ENCODE results near the gene BLTP2. TPM values are rescaled to one million over a fixed set of nuclear protein-coding genes. Genes with fewer than 3 reads are reported as not detected.

BLTP2 gene
- total RNA-seq, 4 donors from 2014 or later, result 90.0 to 127 (median 98.2) TPM

DNA sequence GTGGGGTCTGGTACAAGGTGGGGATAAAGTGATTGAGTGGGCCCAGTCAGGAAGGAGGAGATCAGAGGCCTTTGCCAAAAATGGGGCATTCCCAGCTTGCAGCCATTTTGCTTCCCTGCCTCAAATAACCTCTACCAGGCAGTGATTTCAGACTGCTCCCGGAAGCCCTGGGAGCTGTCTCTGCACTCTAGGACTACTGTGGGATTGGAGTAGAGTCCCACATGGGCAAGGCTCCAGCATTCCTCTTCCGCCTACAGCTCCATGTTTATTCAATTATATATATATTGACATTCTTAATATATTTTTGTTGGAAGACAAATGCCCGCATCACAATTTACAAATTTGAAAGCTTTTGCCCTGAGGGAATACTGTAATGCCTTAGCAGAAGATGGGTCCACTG is 30.5 kb upstream of the BLTP2 start:
- intact Hi-C loops (cut with DNase I), result no loop called here
- Histone ChIP-seq H3K9me3 (no peaks in the 10 kb centered on the region), H3K4me3 (no peak overlapping the region), H3K36me3 (peaks cover 97 to 100% (median 100%) of the 10 kb centered on the region in 4 donors), H3K27me3 (no peaks in the 10 kb centered on the region), H3K27ac (replicated peaks in 1 of 4) (no peak overlapping the region), H3K4me1 (no peaks in the 10 kb centered on the region)
- 62% methylated on average over 3 of the region's 3 CpGs for WGBS
- DNase-seq (ENCODE audit: extremely low spot score), result no peak
- TF ChIP-seq POLR2A (IDR thresholded peaks at IDR 0.05; ENCODE audit: low read depth) (no peak), POLR2AphosphoS5 (IDR thresholded peaks at IDR 0.05) (no peak), EP300 (IDR thresholded peaks at IDR 0.05) (no peak)
- TF ChIP-seq, protein P1, sequence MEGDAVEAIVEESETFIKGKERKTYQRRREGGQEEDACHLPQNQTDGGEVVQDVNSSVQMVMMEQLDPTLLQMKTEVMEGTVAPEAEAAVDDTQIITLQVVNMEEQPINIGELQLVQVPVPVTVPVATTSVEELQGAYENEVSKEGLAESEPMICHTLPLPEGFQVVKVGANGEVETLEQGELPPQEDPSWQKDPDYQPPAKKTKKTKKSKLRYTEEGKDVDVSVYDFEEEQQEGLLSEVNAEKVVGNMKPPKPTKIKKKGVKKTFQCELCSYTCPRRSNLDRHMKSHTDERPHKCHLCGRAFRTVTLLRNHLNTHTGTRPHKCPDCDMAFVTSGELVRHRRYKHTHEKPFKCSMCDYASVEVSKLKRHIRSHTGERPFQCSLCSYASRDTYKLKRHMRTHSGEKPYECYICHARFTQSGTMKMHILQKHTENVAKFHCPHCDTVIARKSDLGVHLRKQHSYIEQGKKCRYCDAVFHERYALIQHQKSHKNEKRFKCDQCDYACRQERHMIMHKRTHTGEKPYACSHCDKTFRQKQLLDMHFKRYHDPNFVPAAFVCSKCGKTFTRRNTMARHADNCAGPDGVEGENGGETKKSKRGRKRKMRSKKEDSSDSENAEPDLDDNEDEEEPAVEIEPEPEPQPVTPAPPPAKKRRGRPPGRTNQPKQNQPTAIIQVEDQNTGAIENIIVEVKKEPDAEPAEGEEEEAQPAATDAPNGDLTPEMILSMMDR (IDR thresholded peaks at IDR 0.05), result no peak

DNA sequence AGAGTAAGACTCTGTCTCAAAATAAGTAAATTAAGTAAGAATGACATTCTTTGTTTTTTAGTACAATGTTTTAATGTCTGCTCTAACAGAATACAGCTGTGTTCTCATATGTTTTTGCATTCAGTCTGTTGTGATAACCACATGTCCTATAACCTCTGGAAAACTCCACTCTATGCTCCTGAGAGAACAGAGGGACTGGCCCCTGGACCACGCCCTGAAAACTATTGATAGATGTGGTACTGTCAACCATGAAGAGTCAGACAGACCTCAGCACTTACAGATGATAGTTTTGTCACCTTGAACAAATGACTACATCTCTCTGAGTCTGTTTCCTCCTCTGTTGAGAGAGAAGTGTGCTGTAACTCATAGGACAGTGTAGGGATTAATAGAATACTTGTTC is 25.0 kb upstream of the BLTP2 start:
- peaks cover 0 to 30% (median 22%) of the 10 kb centered on the region in 4 donors for H3K4me1 ChIP-seq
- no peak overlapping the region for H3K27ac ChIP-seq (replicated peaks in 1 of 4)
- TF ChIP-seq, protein P1 (IDR thresholded peaks at IDR 0.05), result no peak
- TF ChIP-seq EP300 (IDR thresholded peaks at IDR 0.05) (no peak), POLR2A (IDR thresholded peaks at IDR 0.05; ENCODE audit: low read depth) (no peak), POLR2AphosphoS5 (IDR thresholded peaks at IDR 0.05) (no peak)
- 100% methylated on average over 1 of the region's 1 CpG for WGBS
- H3K27me3 ChIP-seq, result no peaks in the 10 kb centered on the region
- H3K36me3 ChIP-seq, result peaks cover 41 to 88% (median 63%) of the 10 kb centered on the region in 4 donors
- intact Hi-C loops (cut with DNase I), result no loop called here
- no peak for DNase-seq (ENCODE audit: extremely low spot score)
- H3K9me3 ChIP-seq, result no peaks in the 10 kb centered on the region
- H3K4me3 ChIP-seq, result no peak overlapping the region

DNA sequence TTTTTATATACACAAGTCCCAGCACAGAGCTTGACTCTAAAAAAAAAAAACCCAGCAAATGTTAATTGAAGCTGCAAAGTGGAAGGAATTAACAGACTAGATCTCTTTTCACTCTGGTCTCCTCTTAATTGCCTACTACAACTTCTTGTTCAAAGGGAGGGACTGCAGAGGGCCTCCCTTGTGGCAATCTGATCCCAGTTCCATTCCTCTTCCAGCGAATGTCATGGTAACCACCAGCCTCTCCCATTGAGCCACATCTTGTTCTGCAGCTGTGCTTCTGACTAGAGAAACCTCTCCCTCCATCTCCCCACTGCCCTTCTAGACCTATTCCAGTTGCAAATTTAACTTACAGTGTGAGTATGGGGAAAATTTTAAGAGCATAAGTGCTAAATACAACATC is 22.9 kb upstream of the BLTP2 start:
- peaks cover 14 to 51% (median 42%) of the 10 kb centered on the region in 4 donors for H3K4me1 ChIP-seq
- no peak overlapping the region for H3K4me3 ChIP-seq
- no peaks in the 10 kb centered on the region for H3K9me3 ChIP-seq
- no peaks in the 10 kb centered on the region for H3K27me3 ChIP-seq
- WGBS, result 80% methylated on average over 1 of the region's 1 CpG
- DNase-seq (ENCODE audit: extremely low spot score), result no peak
- peaks cover 21 to 75% (median 43%) of the 10 kb centered on the region in 4 donors for H3K36me3 ChIP-seq
- no peak overlapping the region for H3K27ac ChIP-seq (replicated peaks in 1 of 4)
- TF ChIP-seq EP300 (IDR thresholded peaks at IDR 0.05) (no peak), POLR2AphosphoS5 (IDR thresholded peaks at IDR 0.05) (no peak), POLR2A (IDR thresholded peaks at IDR 0.05; ENCODE audit: low read depth) (no peak)
- TF ChIP-seq, protein P1 (IDR thresholded peaks at IDR 0.05), result no peak
- intact Hi-C loops (cut with DNase I), result no loop called here

DNA sequence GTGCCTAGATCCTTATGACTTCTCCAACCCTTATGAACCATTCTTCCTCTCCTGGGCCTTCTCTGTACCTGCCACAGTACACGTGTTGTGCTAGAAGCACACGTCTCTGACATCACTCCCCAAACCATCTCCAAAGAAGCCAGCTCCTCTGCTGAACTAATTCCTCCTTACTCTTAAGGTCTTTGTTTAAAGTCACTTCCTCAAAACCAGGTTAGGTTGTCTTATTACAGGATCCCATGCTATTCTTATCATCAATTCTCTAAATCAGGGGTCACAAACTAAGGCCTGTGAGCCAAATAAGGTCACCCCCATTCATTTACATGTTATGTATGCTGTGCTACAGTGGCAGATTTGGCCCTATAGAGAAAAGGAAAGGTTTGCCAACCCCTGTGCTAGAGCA is 21.0 kb upstream of the BLTP2 start:
- DNase-seq (ENCODE audit: extremely low spot score), result no peak
- H3K4me1 ChIP-seq, result peaks cover 18 to 59% (median 50%) of the 10 kb centered on the region in 4 donors
- no peaks in the 10 kb centered on the region for H3K9me3 ChIP-seq
- intact Hi-C loops (cut with DNase I), result no loop called here
- TF ChIP-seq POLR2A (IDR thresholded peaks at IDR 0.05; ENCODE audit: low read depth) (no peak), EP300 (IDR thresholded peaks at IDR 0.05) (no peak), POLR2AphosphoS5 (IDR thresholded peaks at IDR 0.05) (no peak)
- TF ChIP-seq, protein P1 (IDR thresholded peaks at IDR 0.05), result no peak
- WGBS, result 80% methylated on average over 2 of the region's 2 CpGs
- H3K4me3 ChIP-seq, result no peak overlapping the region
- peaks cover 4 to 57% (median 24%) of the 10 kb centered on the region in 4 donors for H3K36me3 ChIP-seq
- no peak overlapping the region for H3K27ac ChIP-seq (replicated peaks in 1 of 4)
- no peaks in the 10 kb centered on the region for H3K27me3 ChIP-seq

DNA sequence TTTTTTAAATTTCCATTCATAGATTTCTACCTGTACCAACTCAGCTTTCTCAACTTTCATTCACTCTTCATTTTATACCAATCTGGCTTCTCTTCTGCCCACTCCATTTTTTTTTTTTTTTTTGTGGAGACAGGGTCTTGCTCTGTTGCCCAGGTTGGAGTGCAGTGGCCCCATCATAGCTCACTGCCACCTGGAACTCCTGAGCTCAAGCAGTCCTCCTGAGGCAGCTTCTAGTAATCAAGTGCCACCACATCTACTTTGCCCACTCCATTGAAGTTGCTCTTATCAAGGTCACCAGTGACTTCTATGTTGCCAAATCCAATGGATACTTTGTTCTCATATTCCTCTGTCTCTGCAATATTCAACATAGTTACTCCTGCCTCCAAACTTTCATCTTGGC is 18.8 kb upstream of the BLTP2 start:
- Histone ChIP-seq H3K36me3 (peaks cover 10 to 51% (median 24%) of the 10 kb centered on the region in 4 donors), H3K27ac (replicated peaks in 1 of 4) (peak overlapping the region in 1 of 4 donors; percentile 99), H3K4me3 (no peak overlapping the region), H3K27me3 (no peaks in the 10 kb centered on the region), H3K9me3 (no peaks in the 10 kb centered on the region), H3K4me1 (peaks cover 26 to 77% (median 61%) of the 10 kb centered on the region in 4 donors)
- DNase-seq (ENCODE audit: extremely low spot score), result no peak
- intact Hi-C loops (cut with DNase I), result loop anchor here (5.0 kb wide), 1 partner anchor 44 kb away; no protein-coding TSS in a partner anchor
- TF ChIP-seq EP300 (IDR thresholded peaks at IDR 0.05), result no peak
- TF ChIP-seq, protein P1 (IDR thresholded peaks at IDR 0.05), result no peak
- TF ChIP-seq POLR2AphosphoS5 (IDR thresholded peaks at IDR 0.05), result no peak
- TF ChIP-seq POLR2A (IDR thresholded peaks at IDR 0.05; ENCODE audit: low read depth), result no peak
